Tongue (tissue), 2 donors: ENCODE results near the gene SH3RF3. TPM values are rescaled to one million over a fixed set of nuclear protein-coding genes. Genes with fewer than 3 reads are reported as not detected.
A peak's percentile ranks its signal among the peaks of the same experiment; 100 is the strongest.

Source experiments
- DNase-seq: peaks from one replicate; pipeline ENCODE4 v3.0.0-alpha.2; 2015
- total RNA-seq: library from RNA; depleted of rRNA; stranded (reverse); fragments of >200 nt; gene quantifications from one replicate; pipeline ENCODE4 v1.2.3, GENCODE V29; 2014

The SH3RF3 gene
- total RNA-seq, 1 donor from 2014 or later, result 10.1 TPM

DNA sequence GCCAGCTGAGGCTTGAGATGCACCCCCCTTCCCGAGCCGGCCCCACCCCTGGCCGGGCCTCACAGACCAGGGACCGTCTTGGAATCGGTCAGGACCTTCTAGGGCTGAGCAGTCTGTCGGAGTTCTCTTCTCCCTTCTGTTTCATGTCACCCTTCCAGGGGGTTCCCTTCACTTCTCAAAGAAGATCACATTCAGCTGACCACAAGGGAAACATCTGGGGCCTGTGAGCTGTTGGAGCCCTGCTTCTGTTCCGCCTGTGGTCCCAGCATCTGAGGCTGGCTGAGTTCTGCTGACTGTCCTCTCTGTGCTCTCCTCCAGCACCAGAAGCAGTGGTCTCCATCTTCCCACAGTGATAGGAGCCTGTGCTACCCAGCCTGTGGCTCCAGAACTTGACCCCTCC, 378.2 kb downstream of the SH3RF3 start:
- DNase-seq, result no peak

DNA sequence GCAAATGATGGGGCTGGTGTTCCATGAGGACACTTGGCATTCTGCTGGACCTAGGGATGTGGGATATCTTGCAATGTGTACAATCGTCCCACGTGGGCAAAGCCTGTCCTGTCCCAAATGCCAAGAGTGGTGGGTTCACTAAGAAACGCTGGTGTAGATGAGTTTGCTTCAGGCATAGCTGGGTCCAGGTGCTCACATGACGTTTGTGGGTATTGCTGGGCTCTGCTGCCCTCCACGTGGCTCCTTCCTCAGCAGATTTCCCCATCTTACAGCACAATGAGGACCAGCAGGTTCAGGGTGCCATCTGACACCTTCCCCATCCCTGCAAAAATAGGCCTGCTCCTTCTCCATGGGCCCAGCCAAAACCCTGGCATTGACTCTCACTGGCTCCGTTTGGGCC, 378.8 kb downstream of the SH3RF3 start:
- no peak for DNase-seq

DNA sequence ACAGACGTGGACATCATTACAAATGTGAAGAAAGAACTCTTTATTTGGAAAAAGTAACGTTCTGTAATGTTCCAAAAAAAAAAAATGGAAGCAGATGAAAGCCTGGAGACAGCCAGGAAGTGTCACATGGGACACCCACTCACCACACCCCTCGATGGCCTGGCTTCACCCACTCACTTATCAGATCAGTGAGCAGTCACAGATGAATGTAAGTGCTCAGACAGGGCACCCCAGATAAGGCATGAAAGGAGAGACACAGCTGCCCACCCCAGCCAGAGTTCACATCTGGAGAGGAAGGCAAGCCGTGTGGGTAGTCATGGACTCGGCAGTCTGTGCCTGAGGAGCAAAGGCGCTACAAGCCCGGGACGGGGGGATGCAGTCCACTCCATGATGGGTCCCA, 379.6 kb downstream of the SH3RF3 start:
- no peak for DNase-seq

DNA sequence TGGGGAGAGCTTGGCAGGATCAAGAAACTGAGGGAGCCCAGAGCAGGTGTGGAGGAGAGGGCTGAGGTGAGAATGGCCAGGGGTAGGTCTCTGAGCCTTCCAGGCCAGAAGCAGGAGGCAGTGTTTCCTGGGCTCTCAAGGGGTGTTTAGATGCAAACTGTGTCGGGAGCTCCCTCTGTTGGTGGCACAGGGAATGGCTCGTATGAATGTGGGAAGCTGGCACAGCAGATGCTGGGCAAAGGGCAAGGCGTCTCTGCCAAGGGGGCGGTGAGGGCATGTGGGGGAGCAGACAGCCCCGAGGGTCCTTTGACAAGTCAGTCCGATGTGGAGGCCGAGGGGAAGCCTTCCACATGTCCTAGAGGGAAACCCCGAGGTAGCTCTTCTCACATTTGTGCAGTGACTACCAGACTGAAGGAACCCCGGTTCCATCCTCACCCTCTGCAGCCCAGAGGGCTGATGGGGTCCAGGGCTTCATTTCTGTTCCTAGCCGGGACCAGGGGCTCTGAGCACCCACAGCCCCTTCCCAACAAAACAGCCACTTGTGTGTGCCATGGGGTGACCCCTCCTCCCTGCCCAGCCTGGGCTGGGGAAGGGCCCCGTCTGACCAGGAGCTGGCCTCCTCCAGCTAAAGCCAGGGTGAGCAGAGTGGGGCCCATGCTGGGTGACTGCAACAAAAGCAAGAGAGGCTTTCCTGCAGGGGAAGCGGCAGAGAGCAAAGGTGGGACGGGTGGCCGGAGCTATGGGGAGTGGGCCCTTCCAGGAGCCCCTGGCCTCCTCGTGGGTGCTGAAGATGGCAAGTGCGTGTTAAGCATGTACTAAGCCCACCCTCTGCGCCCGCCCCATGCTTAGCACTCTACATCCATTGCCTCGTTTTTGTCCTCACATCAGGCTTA, 381.4 kb downstream of the SH3RF3 start:
- peak; percentile 90 for DNase-seq

DNA sequence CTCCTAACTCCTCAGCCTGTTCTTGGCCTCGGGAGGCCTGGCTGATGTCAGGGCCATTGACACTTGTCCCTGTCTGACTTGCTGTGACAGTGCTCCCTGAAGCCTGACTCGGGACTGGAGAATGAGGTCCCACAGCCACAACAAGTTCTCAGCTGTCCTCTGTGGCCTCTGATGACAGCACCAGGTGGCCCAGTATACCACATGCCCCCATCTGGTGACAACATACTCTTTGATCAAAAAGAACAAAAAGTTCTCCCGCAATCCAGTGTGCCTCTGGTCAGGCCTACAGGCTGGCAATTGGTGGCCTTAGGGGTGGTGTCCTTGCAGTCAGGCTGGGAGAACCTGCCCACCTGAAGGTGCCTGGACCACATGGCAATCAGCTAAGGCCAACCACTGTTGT, 382.2 kb downstream of the SH3RF3 start:
- no peak for DNase-seq

DNA sequence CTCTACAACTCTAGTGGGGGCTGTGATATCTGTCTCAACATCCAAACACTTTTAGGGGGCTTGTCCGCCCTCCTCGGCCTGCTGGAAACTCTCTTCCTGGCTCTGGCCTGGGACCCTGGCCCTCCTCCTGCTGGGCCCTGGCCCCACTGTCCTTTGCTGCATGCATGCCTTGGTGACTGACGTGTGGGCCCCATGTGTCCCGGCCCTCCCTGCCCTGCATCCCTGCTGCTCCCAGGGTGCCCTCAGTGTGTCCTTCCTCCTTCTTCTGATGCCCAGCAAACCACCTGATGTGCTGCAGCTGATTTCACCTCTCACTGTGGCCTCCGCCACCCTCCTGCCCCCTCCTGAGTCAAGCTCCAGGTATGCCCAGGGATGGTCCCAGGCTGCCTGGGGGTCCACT, 383.1 kb downstream of the SH3RF3 start:
- DNase-seq, result no peak

DNA sequence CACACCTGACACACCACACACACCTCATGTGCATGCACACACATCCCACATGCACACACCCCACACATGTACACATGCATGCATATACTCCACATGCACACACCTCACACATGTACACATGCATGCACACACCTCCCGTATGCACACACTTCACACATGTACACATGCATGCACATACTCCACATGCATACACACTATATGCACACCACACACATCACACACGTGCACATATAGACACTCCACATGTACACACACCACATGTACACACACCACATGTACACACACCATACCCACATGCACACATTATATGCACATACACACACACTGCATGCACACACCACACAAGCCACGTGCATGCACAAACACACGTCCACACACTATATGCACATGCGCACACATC, 384.2 kb downstream of the SH3RF3 start:
- DNase-seq, result no peak

DNA sequence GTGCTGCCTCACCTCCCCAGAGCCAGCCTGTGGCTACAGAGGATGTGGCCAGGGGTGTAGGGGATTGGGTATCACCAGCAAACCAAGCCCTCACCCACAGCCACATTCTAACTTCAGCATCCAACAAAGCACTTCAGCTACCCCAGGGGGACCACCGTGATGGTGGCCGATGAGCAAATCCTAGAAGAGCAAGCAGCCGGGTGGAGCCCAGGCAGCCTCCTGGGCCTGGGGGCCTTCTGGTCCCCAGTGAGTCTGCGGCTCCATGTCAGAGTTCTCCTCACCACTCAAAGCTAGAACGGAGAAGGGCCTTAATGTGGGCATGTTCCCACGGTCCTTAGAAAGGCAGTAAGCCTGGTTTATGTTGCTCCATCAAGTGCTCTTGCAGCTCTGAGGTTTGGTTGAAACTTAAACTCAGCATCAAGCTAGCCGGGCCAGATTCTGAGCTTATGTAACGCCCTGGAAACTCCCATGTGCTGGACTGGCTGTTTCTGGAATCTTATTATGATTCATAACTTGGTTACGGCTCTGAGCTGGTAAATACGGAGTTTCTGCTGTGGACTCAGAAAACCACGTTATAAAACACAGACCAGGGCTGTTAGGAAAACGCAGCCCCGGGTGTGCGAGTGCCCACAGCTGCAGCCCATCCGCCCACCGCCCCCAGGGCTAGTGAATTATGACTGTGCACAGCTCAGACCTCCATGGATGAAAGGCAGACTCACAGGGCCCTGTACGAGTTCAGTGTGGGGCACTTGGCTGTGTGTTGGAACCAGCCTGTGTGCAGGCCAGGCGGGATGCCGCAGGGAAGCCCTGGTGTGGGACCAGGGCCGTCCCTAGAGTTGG, 385.0 kb downstream of the SH3RF3 start:
- peak; percentile 81 for DNase-seq

DNA sequence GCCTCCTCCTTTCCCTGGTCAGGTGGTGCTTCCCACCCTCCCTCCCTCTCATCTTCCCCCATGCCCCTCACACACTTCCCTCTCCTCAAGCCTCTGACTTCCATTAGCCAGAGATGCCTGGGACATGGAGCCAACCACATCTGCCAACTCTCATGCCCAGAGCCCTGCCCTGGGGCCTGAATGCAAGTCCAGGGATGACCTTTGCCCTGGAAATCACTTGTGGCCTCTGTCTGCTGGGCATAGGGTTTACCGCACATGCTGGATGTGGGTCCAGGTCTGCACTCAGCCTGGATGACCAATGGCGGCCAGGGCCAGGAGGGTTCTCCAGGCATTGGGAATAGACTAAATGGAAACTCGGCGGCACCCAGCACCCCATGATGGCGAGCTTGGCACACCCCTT, 385.9 kb downstream of the SH3RF3 start:
- DNase-seq, result no peak

DNA sequence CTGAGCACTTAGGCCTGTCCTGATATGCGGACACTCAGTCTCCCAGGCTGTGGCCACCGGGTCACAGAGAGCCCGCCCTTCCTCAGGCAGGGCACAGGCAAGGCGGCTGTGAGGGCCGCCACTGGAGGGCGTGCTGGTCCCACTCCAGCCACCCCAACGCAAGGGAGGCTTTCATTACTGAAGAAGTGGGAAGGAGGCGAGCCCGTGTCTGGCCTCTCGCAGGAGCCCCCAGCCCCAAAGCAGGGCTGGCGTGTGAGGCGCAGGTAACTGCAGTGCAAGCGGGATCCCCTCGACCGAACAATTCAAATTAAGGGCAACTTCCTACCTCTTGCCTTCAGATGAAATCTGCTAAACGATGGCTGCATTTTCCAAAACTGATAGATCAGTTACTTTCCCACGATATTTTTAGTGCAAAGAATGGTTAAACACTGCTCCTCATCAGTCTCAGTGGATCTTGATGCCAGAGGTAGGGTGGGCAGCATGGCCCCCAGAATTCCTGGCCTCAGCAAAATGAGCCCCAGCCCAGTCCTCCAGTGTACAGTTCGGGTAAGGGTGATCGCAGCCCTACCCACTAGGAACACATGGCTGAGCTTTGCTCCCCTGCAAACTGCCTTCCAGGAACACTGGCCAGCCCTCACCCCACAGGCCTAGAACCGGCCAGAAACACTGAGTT, 387.6 kb downstream of the SH3RF3 start:
- peak; percentile 33 for DNase-seq

DNA sequence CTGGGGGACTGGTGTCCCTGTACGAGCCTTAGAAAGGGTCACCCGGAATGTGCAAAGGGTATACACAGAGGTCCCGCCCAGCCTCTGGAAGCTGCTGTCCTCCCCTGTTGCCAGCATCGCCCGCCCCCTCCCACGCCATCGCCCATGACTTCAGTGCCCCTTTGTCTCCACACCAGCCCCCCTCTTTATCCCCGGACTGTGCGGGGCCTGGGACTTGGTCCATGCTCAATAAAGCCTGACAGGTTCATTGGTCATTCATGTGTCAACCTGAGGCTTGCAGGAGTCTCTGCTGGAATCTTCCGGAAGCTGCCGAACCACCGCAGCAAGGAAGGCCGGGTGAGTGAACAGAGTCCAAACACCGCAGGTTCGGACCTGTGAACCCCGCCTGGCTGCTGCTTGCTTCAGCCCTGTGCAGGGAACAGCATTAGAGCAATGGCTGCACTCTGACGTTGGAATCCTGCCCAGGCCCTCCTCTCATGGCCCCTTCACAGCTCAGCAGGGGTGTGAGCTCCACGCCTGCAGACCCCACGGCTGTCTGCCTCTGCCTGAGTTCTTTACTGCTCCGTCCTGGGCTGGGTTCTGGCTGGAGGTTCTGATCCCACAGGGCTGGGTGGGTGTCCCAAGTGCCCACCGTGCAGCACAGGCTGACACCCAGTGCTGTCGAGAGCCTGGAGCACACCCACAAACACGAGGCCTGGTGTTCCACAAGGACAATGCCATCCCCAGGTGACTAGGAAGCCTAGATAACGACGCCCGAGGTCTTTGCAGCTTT, 388.3 kb downstream of the SH3RF3 start:
- no peak for DNase-seq

DNA sequence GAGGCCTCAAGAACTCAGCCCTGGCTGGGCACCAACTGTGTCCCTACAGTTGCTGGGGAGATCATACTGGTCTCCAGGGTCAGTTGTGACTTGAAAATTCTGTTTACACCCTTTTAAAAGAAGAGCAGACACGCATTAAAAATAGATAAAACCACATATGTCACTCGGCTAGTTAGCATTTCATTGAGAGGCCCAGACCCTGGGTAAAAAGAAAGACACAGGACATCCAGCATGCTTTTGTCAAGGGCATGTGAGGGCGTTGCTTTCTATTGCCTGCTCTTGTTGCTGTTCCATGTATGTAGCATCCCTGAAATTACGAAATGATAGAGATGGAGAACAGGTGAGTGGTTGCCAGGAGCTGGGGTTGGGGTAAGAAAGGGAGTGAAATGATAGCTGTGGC, 390.5 kb downstream of the SH3RF3 start:
- no peak for DNase-seq

DNA sequence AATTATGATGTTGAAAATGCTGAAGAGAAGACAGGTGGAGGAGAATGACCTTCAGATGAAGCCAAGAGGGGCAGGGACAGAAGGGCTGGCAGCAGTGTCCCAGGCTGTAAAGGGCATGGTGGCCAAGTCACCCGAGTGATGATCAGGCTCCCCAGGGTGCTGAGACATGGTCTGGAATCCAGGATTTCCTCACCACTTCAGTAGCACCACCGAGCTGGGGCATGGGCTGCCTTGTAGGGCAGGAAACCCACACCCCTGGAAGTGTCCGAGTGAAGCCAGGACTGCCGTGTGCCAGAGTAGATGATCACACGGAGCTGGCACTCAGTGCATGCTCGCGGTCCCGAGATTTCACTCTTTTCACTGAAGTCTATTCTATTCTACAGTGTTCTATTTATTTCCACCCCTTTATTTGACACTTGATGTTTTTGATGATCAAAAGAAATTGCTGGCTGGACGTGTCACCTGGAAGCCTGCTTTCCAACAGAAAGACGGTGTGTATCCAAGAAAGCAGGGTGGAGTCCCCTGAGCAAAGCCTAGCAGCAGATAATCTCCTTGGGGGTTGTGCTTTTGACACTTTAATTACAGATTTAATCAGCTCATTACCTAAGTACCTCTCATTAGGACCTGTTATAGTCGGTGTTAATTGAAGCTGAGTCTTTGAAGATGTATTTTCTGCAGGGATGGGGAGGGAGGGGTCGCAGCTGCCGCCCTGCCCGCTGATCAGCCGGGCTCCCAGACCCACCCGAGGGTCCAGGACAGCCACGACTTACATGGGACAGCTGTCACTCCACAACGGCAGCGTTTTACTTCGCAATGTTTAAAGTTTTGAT, 392.4 kb downstream of the SH3RF3 start:
- DNase-seq, result no peak

DNA sequence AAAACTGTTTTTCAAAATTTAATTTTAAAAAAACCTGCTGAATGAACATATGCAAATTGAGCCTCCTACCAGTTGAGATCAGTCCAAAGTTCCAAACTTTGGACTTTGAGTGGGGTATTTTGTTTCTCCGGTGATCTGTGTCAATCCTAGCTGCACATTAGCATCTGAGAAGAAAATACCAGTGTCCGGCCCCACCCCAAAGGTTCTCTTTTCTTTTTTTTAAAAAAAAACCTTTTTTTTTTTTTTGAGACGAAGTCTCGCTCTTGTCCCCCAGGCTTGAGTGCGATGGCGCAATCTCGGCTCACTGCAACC, 393.0 kb downstream of the SH3RF3 start:
- DNase-seq, result no peak

DNA sequence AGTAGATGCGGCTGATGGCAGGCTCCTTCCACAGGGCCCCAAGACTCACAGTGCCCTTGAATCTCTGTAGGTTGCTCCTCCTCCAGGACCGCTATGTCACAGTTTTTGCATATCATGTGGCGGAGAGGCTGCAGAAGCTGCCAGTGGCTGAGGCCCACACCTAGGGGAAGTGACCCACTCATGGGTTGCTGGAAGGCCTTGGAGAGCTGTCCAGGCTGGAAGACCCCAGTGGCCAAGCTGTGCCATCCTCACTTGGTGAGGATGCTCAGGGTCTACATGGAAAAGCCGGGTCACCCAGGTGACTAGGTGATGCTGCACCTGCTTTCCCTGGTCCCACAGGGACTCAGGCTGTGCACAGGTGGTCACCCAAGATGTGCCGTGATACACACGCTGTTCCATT, 394.1 kb downstream of the SH3RF3 start:
- no peak for DNase-seq

DNA sequence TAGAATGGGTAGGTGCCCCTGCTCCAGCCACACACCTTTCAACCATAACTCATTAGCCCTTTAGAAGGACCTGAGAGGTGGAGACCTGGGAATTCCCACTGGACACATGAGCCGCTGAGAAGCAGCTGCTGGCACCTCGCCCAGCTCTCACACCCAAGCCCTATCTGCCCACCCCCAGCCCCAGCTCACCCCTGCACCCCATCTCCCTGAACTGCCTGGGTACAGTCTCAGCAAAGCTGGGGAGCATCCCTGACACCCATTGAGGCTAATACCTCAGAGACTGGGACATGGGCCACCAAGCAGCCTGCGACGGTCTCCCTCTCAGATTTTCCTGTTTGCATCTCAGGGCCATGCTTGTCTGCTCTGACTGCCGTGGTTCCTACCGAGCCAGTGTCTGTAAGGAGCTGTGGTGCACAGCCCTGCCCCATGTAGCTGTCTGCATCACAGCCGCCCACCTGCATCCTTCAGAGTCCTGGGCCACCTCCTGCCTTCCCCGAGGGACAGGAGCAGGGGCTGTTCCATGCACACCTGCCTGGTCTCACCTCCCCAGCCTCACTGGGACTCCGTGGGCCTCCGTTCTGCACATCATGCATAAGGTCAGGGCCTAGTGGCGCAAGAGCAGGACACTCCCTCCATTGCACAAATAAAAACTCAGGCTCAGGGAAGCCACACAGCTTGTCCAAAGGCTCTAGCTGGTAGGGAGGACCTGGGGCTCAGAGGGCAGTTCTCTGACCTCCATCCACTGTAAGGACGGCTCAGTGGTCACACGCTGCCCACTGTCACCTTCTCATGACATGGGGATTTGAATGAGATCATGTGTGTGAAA, 394.7 kb downstream of the SH3RF3 start:
- no peak for DNase-seq

DNA sequence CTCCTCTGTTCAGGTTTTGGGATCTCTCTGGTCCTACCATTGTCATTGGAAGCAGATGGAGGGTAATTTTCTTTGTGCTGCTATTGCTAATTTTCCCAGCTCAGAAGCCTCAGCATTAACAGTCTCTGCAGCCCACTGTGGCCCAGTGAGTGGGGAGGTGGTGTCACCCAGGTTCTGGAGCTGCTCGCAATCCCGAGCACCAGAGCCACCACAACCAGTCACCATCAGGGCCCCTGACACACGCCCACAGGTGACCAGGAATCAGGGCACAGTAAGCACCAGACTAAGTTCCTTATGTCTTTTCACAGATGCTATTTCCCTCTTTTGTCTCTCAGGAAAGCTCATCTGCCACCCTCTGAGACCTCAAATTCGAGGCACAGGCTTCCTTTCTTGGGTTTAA, 396.8 kb downstream of the SH3RF3 start:
- DNase-seq, result no peak

DNA sequence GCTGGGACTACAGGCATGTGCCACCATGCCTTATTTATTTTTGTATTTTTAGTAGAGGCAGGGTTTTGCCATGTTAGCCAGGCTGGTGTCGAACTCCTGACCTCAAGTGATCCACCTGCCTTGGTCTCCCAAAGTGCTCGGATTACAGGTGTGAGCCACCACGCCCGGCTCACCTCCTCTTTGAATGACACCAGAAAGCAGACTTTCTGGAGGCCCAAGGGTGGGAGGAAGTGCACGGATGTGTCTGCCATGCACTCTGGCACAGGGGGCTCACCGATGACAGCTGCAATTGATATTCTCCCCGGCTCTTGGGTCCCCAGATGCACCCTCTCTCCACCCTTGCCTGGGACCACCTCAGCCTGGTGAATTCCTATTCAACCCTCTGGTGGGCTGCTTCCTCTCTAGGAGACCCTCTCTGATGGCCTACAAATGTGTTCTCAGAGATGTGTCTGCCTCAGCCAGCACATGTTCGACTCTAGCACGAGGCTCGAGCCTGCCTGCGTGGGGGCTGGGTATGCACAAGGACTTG, 397.5 kb downstream of the SH3RF3 start:
- DNase-seq, result no peak

DNA sequence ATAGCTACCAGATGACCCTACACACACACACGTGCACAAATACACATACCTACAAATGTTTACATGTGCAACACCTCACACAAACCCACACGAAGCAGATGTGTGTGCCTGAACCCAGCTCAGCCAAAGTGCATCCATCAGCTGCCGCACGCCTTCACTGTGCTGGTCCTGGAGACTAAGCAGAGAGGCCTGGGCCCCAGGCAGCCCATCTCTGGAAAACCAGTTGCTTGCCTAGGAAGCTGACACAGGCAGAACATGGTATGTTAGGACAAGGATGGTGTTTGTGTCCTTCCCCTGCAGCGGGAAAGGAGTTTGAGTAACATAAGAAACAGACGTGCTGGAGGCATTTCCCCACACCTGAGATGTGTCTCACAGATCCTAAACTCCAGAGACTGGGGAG, 398.1 kb downstream of the SH3RF3 start:
- DNase-seq, result no peak
